Ishikawa (cell line): ENCODE results near the gene FOXD1.

ENCODE experiments used
- CEBPB ChIP-seq: IDR thresholded peaks from 2 replicates; pipeline ENCODE4 v1.6.1; 2012
- CREB1 ChIP-seq: IDR thresholded peaks from 2 replicates; pipeline ENCODE4 v1.6.1; 2012; ENCODE audit warnings: low read depth
- EP300 ChIP-seq: IDR thresholded peaks from 2 replicates; pipeline ENCODE4 v1.6.1; 2012; ENCODE audit warnings: borderline replicate concordance
- FOXM1 ChIP-seq: IDR thresholded peaks from 2 replicates; pipeline ENCODE4 v1.6.1; 2012; ENCODE audit warnings: low read depth, borderline replicate concordance
- MAX ChIP-seq: IDR thresholded peaks from 2 replicates; pipeline ENCODE4 v1.6.1; 2012
- NFIC ChIP-seq: IDR thresholded peaks from 2 replicates; pipeline ENCODE4 v1.6.1; 2012
- RAD21 ChIP-seq: IDR thresholded peaks from 2 replicates; pipeline ENCODE4 v1.6.1; 2012; ENCODE audit warnings: low read depth
- REST ChIP-seq: IDR thresholded peaks from 2 replicates; pipeline ENCODE4 v1.6.1; 2012; ENCODE audit warnings: low read depth, mild to moderate bottlenecking
- TAF1 ChIP-seq: IDR thresholded peaks from 2 replicates; pipeline ENCODE4 v1.6.1; 2012; ENCODE audit warnings: low read depth, mild to moderate bottlenecking
- TCF12 ChIP-seq: IDR thresholded peaks from 2 replicates; pipeline ENCODE4 v1.6.1; 2012; ENCODE audit warnings: low read depth
- TEAD4 ChIP-seq: IDR thresholded peaks from 2 replicates; pipeline ENCODE4 v1.6.1; 2012
- USF1 ChIP-seq: IDR thresholded peaks from 2 replicates; pipeline ENCODE4 v1.6.1; 2012
- YY1 ChIP-seq: IDR thresholded peaks from 2 replicates; pipeline ENCODE4 v1.6.1; 2012; ENCODE audit warnings: low read depth

- TF ChIP-seq REST (no peak), TAF1 (no peak), MAX (no peak), CREB1 (no peak), FOXM1 (no peak), EP300 (no peak), USF1 (no peak), TEAD4 (no peak), TCF12 (no peak), RAD21 (no peak), NFIC (no peak), YY1 (no peak), CEBPB (no peak)
Measured at GRCh38 chr5:73440262-73440661, 8.3 kb downstream of the FOXD1 start.
